GM06990 (cell line): ENCODE results near the gene PLP2.

Experiments used
- DNase-seq: peaks from one replicate; pipeline ENCODE4 v3.0.0-alpha.2; 2011; ENCODE audit not compliant: insufficient read length; ENCODE audit errors: extremely low read depth
- H3K27me3 ChIP-seq: replicated peaks from 2 replicates; pipeline ENCODE4 v1.6.0; 2011; ENCODE audit warnings: low read length; ENCODE audit not compliant: control insufficient read depth, insufficient read depth
- H3K36me3 ChIP-seq: 2 replicates; pipeline ENCODE4 v1.5.1; 2011; ENCODE audit warnings: low read length; ENCODE audit not compliant: control insufficient read depth, insufficient read depth
- H3K4me3 ChIP-seq: replicated peaks from 2 replicates; pipeline ENCODE4 v1.5.1; 2011; ENCODE audit warnings: low read depth, mild to moderate bottlenecking, control low read depth, low read length
- TF ChIP-seq, protein P1 (sequence below): IDR thresholded peaks from 2 replicates; pipeline ENCODE4 v1.5.1; 2011; ENCODE audit warnings: low read length, control low read depth, mild to moderate bottlenecking, inconsistent platforms; ENCODE audit not compliant: insufficient read depth, poor library complexity, severe bottlenecking

The PLP2 gene

DNA sequence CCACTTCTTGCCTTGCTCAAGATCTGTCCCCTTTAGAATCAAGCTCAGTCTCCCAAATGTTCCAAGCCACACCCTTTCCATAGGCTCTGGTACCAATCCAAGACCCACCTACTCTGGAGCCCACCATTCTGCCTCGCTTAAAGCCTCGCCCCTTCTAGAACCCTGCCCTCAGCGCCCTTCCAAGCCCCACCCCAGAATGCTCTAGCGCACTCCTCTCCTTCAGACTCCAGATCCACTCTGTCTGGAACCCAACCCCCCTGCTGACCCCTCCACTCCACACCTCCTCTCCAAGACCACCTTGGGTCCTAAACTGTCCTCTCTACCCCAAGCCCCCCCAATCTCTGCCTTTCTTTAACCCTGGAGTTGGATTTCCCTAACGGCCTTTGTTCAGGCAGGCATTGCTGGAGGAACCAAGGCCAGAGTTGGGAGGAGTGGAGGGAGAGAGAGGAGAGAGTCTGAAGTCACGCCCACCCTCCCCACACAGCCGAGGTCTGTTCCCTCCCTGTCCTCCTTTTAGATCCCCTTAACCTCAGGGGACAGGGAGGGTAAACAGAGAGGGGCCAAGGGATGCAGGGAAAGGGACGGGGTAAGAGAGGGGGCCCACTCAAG, 16.9 kb downstream of the PLP2 start:
- H3K4me3 ChIP-seq = no peak overlapping the region
- TF ChIP-seq, protein P1, sequence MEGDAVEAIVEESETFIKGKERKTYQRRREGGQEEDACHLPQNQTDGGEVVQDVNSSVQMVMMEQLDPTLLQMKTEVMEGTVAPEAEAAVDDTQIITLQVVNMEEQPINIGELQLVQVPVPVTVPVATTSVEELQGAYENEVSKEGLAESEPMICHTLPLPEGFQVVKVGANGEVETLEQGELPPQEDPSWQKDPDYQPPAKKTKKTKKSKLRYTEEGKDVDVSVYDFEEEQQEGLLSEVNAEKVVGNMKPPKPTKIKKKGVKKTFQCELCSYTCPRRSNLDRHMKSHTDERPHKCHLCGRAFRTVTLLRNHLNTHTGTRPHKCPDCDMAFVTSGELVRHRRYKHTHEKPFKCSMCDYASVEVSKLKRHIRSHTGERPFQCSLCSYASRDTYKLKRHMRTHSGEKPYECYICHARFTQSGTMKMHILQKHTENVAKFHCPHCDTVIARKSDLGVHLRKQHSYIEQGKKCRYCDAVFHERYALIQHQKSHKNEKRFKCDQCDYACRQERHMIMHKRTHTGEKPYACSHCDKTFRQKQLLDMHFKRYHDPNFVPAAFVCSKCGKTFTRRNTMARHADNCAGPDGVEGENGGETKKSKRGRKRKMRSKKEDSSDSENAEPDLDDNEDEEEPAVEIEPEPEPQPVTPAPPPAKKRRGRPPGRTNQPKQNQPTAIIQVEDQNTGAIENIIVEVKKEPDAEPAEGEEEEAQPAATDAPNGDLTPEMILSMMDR = no peak
- no peaks in the 10 kb centered on the region for H3K36me3 ChIP-seq
- no peak for DNase-seq
- no peaks in the 10 kb centered on the region for H3K27me3 ChIP-seq

DNA sequence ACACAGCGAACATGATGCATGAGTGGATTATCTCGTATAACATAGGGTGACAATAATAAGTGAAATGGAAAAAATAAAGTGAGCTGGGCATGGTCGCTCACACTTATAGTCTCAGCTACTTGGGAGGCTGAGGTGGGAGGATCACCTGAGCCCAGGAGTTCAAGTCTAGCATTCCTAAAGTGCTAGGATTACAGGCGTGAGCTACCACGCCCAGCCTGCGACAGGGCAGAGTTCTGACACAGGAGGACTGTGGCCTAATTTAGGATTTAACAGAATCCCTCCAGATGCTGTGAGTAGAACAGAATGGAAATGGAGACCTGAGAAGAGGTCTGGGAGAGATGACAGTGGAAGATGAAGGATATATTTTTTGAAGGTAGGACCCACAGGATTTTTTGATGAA, 17.9 kb downstream of the PLP2 start:
- TF ChIP-seq, protein P1 = no peak
- no peaks in the 10 kb centered on the region for H3K27me3 ChIP-seq
- H3K36me3 ChIP-seq = no peaks in the 10 kb centered on the region
- no peak for DNase-seq
- peak overlapping the region; percentile 67 for H3K4me3 ChIP-seq

DNA sequence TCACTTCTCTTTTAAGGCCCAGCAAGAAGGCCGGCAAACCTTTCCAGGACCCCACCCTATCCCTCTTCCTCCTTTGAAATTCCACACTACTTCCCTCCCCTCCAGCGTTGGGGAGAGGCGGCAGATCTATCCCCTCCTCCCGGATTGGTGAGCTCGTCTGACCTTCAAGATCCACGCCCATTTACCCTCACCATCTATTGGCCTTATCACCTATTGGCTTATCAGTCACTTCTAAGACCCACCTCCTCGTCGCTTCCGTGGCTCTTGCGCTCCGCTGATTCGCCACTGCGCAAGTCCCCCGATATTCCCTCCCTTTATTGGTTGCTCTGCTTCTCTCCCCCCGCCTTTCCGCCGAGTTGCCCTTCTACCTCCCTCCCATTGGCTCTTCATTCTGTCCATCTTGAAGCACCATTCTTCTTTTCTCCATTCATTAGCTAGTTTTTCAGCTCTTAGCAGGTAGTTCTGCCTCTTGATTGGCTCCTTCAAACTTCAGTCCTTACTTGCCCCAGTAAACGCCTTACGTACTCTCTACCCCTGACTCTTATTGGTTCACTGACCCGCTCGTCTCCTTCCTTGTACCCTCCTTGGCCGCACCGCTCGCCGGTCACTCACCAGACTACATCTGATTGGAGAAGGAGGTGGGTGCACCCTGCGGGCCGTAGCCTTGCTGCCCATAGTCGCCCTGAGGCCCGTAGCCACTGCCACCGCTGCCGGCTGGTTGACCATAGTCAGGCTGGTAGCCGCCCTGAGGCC, 19.3 kb downstream of the PLP2 start:
- Histone ChIP-seq H3K27me3 (no peaks in the 10 kb centered on the region), H3K36me3 (no peaks in the 10 kb centered on the region), H3K4me3 (peak overlapping the region; percentile 75)
- TF ChIP-seq, protein P1 = no peak
- peak; percentile 89 for DNase-seq

DNA sequence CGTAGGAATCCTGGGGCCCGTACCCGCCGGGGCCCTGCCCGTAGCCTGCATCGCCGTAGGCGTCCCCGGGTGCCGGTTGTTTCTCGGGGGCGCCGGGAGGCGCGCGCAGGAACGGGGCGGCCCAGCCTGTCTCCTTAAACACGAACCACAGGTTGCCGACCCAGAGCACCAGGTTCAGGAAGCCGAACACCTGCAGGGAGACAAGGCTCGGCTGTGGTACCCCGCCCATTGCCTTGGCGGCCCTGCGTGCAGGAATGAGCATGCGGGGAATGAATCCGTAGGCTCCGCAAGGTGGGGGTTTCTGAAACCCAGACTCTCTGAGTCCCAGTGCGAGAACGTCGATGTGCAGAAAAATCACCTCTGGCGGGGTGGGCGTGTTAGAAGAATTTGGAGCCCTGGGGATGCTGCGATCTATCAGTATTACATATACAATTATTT, 19.9 kb downstream of the PLP2 start:
- Histone ChIP-seq H3K36me3 (no peaks in the 10 kb centered on the region), H3K27me3 (no peaks in the 10 kb centered on the region), H3K4me3 (peak overlapping the region; percentile 75)
- DNase-seq = no peak
- TF ChIP-seq, protein P1 = no peak

DNA sequence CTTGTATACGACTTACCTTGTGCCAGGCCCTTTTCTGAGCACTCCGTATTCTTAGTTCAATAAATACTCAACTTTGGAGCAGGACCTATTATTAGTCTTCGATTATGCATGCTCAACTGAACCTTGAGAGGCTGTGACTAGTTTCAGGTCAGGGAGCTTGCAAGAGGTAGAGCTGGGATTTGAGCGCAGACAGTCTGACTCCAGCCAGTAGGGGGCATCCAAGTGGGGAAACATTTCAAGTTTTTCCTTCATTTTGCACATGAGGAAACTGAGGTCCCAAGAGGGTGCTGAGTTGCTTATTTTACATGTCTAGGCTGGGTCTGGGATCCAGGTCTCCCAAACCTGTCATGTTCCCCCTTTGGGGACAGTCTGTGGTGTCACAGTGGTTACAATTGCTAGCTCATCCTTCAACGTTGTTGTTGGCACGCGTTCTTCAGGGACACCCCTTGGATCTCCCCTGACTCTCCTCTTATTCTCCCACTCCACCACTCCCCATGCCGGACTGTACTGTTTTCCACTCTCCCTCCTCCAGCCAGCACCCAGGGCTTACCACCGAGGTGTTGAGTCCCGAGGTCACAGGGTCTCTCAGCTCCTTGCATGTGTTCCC, 21.1 kb downstream of the PLP2 start:
- no peaks in the 10 kb centered on the region for H3K36me3 ChIP-seq
- H3K27me3 ChIP-seq = no peaks in the 10 kb centered on the region
- TF ChIP-seq, protein P1 = peak; percentile 70
- DNase-seq = no peak
- no peak overlapping the region for H3K4me3 ChIP-seq
